Measurements from ENCODE around the gene DPH1.

GRCh38 chr17:2033153-2033552 lies 3.2 kb downstream of the DPH1 start:
- TF ChIP-seq CEBPB (IDR thresholded peaks at IDR 0.05) (no peak), PBX3 (IDR thresholded peaks at IDR 0.05) (no peak), CTCF (IDR thresholded peaks at IDR 0.05) (no peak), POLR2A (IDR thresholded peaks at IDR 0.05; ENCODE audit: low read length) (no peak), MYC (IDR thresholded peaks at IDR 0.05; ENCODE audit: borderline replicate concordance, low read length) (no peak), BCL3 (IDR thresholded peaks at IDR 0.05) (no peak)

Measured in A549 (cell line).